DMS53 treated with DMSO at 0.1 percent for 48 hours (cell line): ENCODE measurements around the gene LYPD1.
A peak's percentile ranks its signal among the peaks of the same experiment; 100 is the strongest.

Experiments used
- DNase-seq: peaks from one replicate; lab custom pipeline; 2025; ENCODE audit not compliant: unreplicated experiment; lab: John Stamatoyannopoulos, UW

LYPD1 gene

DNA sequence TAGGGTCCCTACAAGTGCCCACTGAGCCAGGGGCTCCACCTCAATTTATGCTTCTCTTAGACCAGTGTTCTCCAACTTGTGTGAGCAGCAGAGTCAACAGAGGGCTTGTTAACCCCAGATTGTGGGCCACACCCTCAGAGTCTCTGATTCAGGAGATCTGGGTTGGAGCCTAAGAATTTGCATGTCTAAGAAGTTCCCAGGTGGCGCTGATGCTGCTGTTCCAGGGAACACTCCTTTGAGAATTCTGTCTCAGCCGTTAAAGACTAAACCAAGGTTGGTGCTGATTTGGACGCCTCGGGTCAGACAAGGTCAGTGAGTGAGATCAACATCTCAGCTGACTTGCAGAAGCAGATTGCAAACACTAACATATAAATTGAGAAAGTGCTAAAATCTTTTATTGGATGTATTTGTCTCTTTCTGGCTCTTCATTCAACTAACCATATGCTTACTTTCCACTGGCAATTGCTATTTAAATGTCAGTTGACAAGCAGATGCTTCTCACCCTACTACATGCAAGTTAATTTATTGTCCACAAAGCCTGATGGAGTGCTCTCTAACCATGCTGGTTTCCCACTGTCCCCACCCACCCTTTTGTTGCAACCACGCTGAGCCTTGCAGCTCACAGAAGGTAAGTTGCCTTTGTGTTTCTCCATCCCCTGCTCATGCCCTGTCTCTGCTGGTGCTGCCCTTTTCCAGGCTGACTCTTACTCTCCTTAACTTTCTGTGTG, 31.5 kb downstream of the LYPD1 start:
- no peak for DNase-seq

DNA sequence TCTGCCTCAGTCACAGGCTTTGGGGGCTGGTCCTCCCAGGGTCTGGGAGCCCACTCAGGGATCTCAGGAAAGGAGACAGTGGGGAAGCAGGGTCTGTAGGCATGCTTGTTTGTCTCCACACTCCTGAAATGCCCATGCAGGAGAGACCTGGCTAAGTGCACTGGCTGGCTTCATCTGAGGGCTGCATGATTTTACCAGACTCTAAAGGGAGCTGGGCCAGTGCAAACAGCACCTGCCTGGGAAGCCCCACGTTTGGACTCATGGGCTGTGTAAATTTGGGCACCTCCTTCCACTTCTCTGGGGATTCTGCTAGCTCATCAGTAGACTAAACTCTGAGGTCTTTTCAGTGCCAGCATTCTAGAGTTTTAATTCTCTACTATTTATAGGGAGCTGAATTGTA, 33.7 kb downstream of the LYPD1 start:
- DNase-seq = no peak

GRCh38 chr2:132633635-132634034, 36.4 kb downstream of the LYPD1 start:
- no peak for DNase-seq

DNA sequence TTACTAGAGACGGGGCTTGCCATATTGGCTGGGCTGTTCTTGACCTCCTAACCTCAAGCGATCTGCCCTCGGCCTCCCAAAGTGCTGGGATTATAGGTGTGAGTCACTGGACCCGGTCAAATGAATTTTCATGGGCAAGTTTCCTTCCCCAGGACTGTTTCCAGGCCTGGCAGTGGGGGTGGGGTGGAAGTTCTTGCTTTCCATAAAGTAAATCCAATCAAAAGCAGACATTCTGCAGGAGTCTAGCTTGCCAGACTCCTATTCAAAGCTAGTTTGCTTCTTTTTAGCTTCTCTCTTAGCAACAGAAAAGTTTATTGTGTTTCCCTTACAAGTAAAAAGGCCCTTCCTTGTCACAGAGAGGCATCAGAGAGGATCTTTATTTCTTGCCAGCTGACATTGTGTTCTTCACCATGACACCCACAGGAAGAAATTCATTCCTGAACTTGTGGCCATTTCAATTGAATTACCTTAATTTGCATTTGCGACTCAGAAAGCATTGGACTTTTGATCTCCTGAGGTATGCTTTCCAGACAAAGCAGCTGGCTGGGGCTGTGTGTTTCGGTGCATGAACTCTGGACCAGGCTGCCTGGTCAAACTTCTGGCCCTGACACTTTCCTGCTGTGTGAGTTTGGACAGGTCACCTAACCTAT, 37.9 kb downstream of the LYPD1 start:
- no peak for DNase-seq

GRCh38 chr2:132627536-132627935, 42.5 kb downstream of the LYPD1 start:
- no peak for DNase-seq

GRCh38 chr2:132623096-132623839, 46.7 kb downstream of the LYPD1 start:
- DNase-seq = no peak

DNA sequence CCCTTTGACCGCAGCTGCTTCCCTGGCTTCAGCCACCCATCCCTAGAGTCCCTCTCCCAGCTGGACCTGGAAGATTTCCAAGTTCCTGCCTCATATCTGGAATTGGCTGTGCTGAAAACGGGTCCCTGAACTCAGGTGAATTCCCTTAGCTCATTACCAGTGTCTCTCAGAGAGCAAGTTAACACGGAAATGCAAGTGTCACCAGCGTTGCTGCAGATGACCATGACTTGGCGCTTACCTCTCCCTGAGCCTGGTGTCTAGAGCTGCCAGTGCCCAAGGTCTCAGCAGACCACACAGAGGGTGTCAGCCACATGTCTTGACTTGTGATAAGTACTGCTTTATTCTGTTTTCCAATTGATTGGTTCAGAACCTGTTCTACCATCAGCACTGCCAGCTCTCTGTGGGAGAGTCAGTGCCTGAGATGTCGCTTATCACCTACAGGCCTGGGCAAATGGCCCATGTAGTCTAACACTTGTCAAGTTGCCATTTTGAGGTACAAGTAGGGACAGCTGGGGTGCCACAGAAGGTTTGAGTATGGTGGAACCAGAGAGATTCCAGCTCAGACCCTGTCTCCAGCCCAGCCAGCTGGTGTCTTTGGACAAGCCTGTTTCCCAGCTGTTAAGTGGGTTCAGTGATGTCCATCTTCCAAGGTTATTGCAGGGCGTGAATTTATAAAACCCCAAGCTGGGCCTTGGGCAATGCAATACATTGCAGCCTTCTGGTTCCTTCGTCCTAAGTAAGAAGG, 48.7 kb downstream of the LYPD1 start:
- DNase-seq = no peak

DNA sequence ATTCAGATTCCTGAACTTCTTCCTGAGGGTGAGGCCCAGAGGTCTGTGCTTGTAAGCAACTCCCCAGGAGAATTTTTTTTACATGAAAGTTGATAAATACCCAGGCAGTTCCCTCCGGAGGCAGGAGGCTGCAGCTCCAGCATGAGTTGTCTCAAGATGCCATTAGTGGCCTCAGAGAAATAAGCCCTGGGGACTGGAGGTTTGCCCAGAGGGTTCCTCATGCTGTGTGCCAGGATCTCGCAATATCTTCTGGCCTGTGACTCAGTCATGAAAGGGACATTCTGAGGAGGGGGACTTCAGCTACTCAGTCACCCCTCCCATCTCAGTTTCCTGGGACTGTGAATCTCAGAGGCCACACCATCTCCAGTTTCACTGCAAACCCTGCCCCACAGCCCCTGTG, 49.9 kb downstream of the LYPD1 start:
- no peak for DNase-seq

DNA sequence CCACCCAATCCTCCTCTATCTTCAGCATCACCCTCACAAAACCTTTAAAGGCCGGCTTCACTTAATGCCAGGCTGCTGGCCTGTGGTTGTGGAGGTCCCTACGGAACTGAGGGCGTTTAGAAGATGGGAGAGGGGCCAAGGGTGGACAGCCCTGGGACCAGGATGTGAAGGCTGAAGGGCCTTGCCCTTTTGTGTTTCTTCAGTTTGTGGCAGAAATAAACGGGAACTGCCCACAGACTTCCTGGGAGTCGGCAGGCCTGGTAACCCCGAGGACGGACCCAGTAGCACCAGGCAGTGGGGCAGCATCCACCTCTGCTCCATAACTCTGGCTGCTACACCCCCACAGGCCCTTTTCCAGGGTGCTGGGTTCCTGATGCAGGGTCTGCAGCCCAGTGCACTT, 51.3 kb downstream of the LYPD1 start:
- no peak for DNase-seq

GRCh38 chr2:132617989-132618388, 52.0 kb downstream of the LYPD1 start:
- DNase-seq = no peak

DNA sequence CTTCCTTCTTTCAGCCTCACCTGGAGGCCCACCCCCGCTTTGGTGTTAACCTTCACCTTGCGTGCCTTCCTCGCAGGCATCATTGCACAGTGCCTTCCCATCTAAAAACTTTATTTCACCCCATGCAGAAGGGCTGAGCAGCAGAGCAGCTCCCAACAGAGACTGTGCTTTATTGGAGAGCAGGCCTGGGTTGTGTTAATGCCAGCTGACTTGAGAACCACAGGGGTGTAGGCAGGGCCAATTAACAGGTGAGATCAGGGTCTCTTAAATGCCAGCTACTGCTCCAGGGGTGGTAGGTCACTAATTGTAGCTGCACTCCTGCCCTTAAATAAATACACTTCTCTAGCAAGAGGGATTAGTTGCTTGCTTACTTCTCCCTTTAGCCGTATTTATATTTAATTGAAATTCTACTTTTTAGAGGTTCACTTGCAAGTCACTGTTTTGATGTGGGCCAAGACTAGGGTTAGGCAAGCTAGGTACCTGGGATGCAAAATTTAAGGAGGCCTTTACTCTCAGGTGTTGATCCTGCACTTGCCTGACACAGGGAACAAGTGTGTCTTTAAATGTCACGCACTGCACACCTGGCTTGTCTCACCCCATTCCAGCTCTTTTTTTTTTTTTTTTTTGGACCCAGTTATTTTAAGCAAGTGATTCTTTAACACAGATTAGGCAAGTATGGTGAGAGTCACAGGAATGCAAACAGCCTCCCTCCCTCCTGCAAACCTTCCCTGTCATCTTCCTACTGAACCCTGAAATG, 54.5 kb downstream of the LYPD1 start:
- DNase-seq = no peak

DNA sequence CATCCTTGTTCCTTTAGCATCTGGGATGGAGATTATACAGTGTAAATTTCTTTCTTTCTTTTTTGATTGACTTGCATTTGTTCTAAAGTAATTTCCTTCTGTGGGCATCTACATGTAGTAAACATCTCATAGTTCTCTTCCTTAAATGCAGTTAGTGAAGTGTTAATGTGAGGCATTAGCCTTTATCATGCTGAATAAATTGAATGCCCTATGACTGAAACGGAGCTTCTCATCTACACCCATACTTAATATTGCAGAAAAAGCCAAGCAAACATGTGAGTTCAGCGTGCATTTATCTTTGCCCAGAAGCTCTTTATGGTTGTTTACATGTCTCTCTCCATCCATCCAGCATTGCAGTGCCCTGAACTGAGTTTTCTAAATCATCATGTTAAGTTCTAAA, 58.3 kb downstream of the LYPD1 start:
- no peak for DNase-seq

DNA sequence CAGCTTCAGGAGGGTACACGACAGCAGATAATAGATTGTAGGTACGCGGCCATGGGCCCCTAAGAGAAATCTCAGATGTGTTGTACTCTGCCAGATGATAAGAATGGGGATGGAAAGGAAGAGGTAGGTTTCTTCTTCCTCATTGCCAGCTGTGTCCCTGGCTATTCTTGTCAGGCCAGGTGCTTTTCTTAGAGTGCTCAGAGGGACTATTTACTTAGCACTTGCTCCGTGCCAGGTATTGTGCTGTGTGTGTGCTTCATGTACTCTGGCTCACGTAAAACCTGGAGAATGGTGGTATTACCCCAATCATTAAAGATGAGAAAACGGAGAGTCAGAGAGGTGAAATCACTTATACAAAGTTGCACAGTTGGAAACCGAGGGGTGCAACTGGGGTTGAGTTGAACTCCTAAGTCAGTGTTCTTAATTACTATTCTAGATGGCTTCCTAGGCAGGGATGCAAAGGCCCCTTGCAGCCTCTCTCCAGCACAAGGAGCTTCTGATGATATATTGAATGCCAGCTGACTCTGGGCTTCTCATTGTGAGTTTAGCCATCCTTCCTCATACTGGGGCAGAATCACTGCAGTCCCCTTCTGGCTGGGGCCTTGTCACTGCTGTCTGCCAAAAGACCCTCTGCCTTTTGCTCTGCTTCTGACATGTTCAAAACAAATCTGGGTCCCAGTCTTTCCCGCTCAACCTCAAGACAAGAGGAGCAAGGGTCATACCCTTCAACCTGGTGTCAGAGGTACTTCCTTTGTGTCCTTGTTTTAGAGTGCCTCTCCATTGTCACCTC, 60.7 kb downstream of the LYPD1 start:
- peak; percentile 9 for DNase-seq

GRCh38 chr2:132608311-132608710, 61.7 kb downstream of the LYPD1 start:
- no peak for DNase-seq

- DNase-seq = no peak
Observed at GRCh38 chr2:132607426-132608090, 62.4 kb downstream of the LYPD1 start.

- no peak for DNase-seq
Observed at GRCh38 chr2:132606649-132607048, 63.4 kb downstream of the LYPD1 start.

DNA sequence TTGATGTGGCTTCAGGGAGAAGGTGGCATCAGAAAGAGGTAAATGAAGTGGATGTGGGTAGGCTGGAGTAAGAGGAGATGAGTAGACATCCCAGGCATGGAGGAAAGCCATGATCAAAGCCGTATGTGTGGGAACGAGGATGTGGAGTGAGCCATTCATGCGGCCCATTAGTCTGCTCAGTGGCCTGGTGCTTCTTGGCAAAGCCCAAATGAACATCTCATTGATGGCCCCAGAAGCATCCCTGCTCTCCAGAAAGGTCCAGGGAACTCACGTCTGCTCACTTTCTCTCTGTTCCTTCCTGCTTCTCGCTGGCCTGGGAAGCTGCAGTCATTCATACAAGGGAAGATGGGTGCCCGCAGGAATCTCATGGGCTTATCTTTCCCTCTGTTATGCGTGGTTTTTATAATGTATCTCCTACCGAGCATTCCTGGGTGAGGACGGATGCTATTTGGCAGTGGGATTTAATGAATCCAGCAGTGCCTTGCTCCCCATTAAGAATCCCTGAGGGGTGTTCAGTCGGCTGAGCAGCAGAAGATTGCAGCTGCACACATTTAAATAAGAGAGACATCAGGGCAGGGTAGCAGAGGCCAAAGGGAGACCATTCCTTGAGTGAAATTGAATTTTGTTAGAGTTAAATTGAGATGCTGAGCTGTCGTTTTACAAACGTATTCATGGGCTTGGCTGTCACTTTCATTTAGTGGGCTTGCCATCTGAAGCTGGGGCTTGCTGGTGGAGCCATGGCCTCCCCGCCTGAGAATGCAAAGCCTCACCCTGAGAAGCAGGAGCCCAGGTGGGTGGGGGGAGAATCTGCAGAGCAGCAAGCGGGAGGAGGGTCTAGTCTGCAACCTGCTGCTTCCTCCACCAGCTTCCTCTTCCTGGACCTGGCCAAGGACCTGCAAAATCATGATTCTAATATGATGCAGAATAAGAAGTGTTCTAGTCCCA, 64.5 kb downstream of the LYPD1 start:
- no peak for DNase-seq

GRCh38 chr2:132604561-132604960, 65.4 kb downstream of the LYPD1 start:
- no peak for DNase-seq
